Measurements from ENCODE around the gene PIP5K1B.

- TF ChIP-seq EZH2phosphoT487 (IDR thresholded peaks at IDR 0.05; ENCODE audit: low read depth, severe bottlenecking, unreplicated experiment): no peak
- no peak for TF ChIP-seq CTCF (IDR thresholded peaks at IDR 0.05; ENCODE audit: poor library complexity)
Measured at GRCh38 chr9:69046723-69047122, 341.7 kb downstream of the PIP5K1B start.

All from hepatocyte (in vitro differentiated cells).